GM23338 (cell line): ENCODE measurements around the gene TPPP3. TPM values are rescaled to one million over a fixed set of nuclear protein-coding genes. Genes with fewer than 3 reads are reported as not detected.

ENCODE experiments used
- ATAC-seq: fragments of 200-7000 bp; cut with Tn5 transposase; 3 replicates; pipeline ENCODE4 v1.9.1; 2020
- DNase-seq: peaks from one replicate; pipeline ENCODE4 v3.0.0-alpha.2; 2015; ENCODE audit warnings: low spot score
- H2AFZ ChIP-seq: fragments of 200-600 bp; sonication (generic); 2 replicates; pipeline ENCODE4 v1.8.0; 2016; ENCODE audit warnings: antibody characterized with exemption, mild to moderate bottlenecking, moderate library complexity
- H3F3A ChIP-seq: fragments of 200-600 bp; sonication (generic); replicated peaks from 2 replicates; pipeline ENCODE4 v1.8.0; 2017; ENCODE audit warnings: antibody characterized with exemption, mixed run types, low read depth
- H3K27ac ChIP-seq: fragments of 200-600 bp; sonication (generic); 2 replicates; pipeline ENCODE4 v1.6.1; 2016; ENCODE audit warnings: low read depth
- H3K27me3 ChIP-seq: fragments of 200-600 bp; sonication (generic); 2 replicates; pipeline ENCODE4 v1.8.0; 2016; ENCODE audit warnings: mild to moderate bottlenecking, mixed run types, moderate library complexity; ENCODE audit not compliant: insufficient read depth
- H3K36me3 ChIP-seq: fragments of 200-600 bp; sonication (generic); 2 replicates; pipeline ENCODE4 v1.8.0; 2016; ENCODE audit warnings: mild to moderate bottlenecking; ENCODE audit not compliant: insufficient read depth
- H3K4me1 ChIP-seq: fragments of 200-600 bp; sonication (generic); 2 replicates; pipeline ENCODE4 v1.8.0; 2016; ENCODE audit warnings: mild to moderate bottlenecking, moderate library complexity; ENCODE audit not compliant: insufficient read depth
- H3K4me2 ChIP-seq: fragments of 200-600 bp; sonication (generic); 2 replicates; pipeline ENCODE4 v1.7.1; 2017; ENCODE audit warnings: mixed run types
- H3K4me3 ChIP-seq: fragments of 200-600 bp; sonication (generic); 2 replicates; pipeline ENCODE4 v1.6.1; 2016; ENCODE audit warnings: mixed run types
- H3K79me2 ChIP-seq: fragments of 200-600 bp; sonication (generic); replicated peaks from 2 replicates; pipeline ENCODE4 v1.8.0; 2017; ENCODE audit warnings: mild to moderate bottlenecking; ENCODE audit not compliant: insufficient read depth
- H3K9me2 ChIP-seq: fragments of 200-600 bp; sonication (generic); 2 replicates; pipeline ENCODE4 v1.8.0; 2017; ENCODE audit not compliant: insufficient read depth
- H4K20me1 ChIP-seq: fragments of 200-600 bp; sonication (generic); replicated peaks from 2 replicates; pipeline ENCODE4 v1.8.0; 2017; ENCODE audit warnings: mild to moderate bottlenecking; ENCODE audit not compliant: insufficient read depth
- H3K27ac Mint-ChIP-seq: 2 replicates; pipeline ENCODE4 v1.8.0; 2020; ENCODE audit warnings: inconsistent platforms, mild to moderate bottlenecking, moderate library complexity, mixed read lengths
- H3K27me3 Mint-ChIP-seq: 3 replicates; pipeline ENCODE4 v1.8.0; 2022; ENCODE audit warnings: low read depth, mild to moderate bottlenecking, moderate library complexity, mixed read lengths, inconsistent platforms; ENCODE audit not compliant: insufficient read depth, poor library complexity
- H3K36me3 Mint-ChIP-seq: 3 replicates; pipeline ENCODE4 v1.8.0; 2021; ENCODE audit warnings: low read depth, mild to moderate bottlenecking, inconsistent platforms, moderate library complexity, mixed read lengths
- H3K4me1 Mint-ChIP-seq: 3 replicates; pipeline ENCODE4 v1.8.0; 2020; ENCODE audit warnings: mild to moderate bottlenecking, inconsistent platforms, mixed read lengths
- H3K4me3 Mint-ChIP-seq: 3 replicates; pipeline ENCODE4 v1.8.0; 2021; ENCODE audit warnings: moderate library complexity, mild to moderate bottlenecking, inconsistent platforms, mixed read lengths
- H3K9me3 Mint-ChIP-seq: 3 replicates; pipeline ENCODE4 v1.8.0; 2020; ENCODE audit warnings: moderate library complexity, mild to moderate bottlenecking, inconsistent platforms, mixed read lengths
- CREB1 ChIP-seq: fragments of 250-450 bp; sonication (Bioruptor Pico); IDR thresholded peaks from 2 replicates; pipeline ENCODE4 v1.5.0; 2020; ENCODE audit warnings: low read depth, mild to moderate bottlenecking, moderate library complexity
- CTCF ChIP-seq, 2 experiments: fragments of 200-600 bp in 1 of 2; sonication (generic) in 1 of 2; conservative IDR thresholded peaks; 2 replicates each; pipeline versions ENCODE4 v1.5.1 to v1.6.1; 2016 to 2017; ENCODE audit warnings: antibody characterized with exemption in 2 of 2, low read depth in 2 of 2, mild to moderate bottlenecking in 2 of 2, moderate library complexity in 1 of 2
- ETS1 ChIP-seq: IDR thresholded peaks from 2 replicates; pipeline ENCODE4 v1.6.1; 2016; ENCODE audit warnings: antibody characterized with exemption
- EZH2 ChIP-seq: fragments of 200-600 bp; sonication (generic); IDR thresholded peaks from one replicate; pipeline ENCODE4 v1.8.0; 2017; ENCODE audit warnings: antibody characterized with exemption, mild to moderate bottlenecking, low read depth; ENCODE audit not compliant: unreplicated experiment
- NANOG ChIP-seq: IDR thresholded peaks from 2 replicates; pipeline ENCODE4 v1.6.1; 2016; ENCODE audit warnings: antibody characterized with exemption, borderline replicate concordance
- POLR2AphosphoS5 ChIP-seq: IDR thresholded peaks from 2 replicates; pipeline ENCODE4 v1.6.1; 2016; ENCODE audit warnings: antibody characterized with exemption, low read depth
- STAT1 ChIP-seq: IDR thresholded peaks from one replicate; pipeline ENCODE4 v1.6.1; 2016; ENCODE audit warnings: antibody characterized with exemption; ENCODE audit not compliant: unreplicated experiment
- ZNF114 ChIP-seq: fragments of 250-450 bp; sonication (Bioruptor Pico); IDR thresholded peaks from 2 replicates; pipeline ENCODE4 v1.5.0; 2020; ENCODE audit warnings: mild to moderate bottlenecking, moderate library complexity
- ZNF331 ChIP-seq: fragments of 250-450 bp; sonication (Bioruptor Pico); IDR thresholded peaks from 2 replicates; pipeline ENCODE4 v1.5.0; 2020; ENCODE audit warnings: low read depth, mild to moderate bottlenecking, moderate library complexity
- polyA plus RNA-seq: library from polyadenylated mRNA; unstranded; fragments of >200 nt; fragmentation: Nextera tagmentation; extraction: Ambion mirVana; gene quantifications from 2 replicates; pipeline ENCODE4 v1.2.1, GENCODE V29; 2016
- total RNA-seq: library from RNA; depleted of rRNA; stranded (reverse); fragments of >200 nt; shearing (Covaris generic); gene quantifications from 2 replicates; pipeline ENCODE4 v1.2.3, GENCODE V29; 2014

Gene TPPP3
- total and polyA plus RNA-seq, 2 experiments from 2014 or later: 0.26 to 0.28 TPM

GRCh38 chr16:67419502-67419901, 26.2 kb upstream of the TPPP3 start:
- DNase-seq (no peak), ATAC-seq (no peak)
- no peak overlapping the region for H3K27ac ChIP-seq
- no peak overlapping the region for H3K4me3 ChIP-seq
- TF ChIP-seq ETS1: no peak
- TF ChIP-seq ZNF114 (CRISPR knock-in tag): no peak
- no peak for TF ChIP-seq NANOG
- no peak for TF ChIP-seq EZH2
- TF ChIP-seq ZNF331 (CRISPR knock-in tag): no peak
- no peak for TF ChIP-seq CREB1 (CRISPR knock-in tag)
- TF ChIP-seq STAT1: no peak
- no peak for TF ChIP-seq CTCF (conservative IDR thresholded peaks at IDR 0.05; ENCODE audit: low read depth in 2 of 2)
- H3K9me3 Mint-ChIP-seq: peaks cover 3% of the 10 kb centered on the region; the same call in 1 of the 3 replicates
- H3K36me3 ChIP-seq: no peaks in the 10 kb centered on the region
- no peaks in the 10 kb centered on the region for H3K9me2 ChIP-seq
- H3K27me3 ChIP-seq: no peaks in the 10 kb centered on the region
- H2AFZ ChIP-seq: no peak overlapping the region
- no peaks in the 10 kb centered on the region for H4K20me1 ChIP-seq
- peaks cover 37% of the 10 kb centered on the region for H3K4me1 ChIP-seq
- H3K27ac Mint-ChIP-seq: no peak overlapping the region
- peaks cover 17% of the 10 kb centered on the region for H3F3A ChIP-seq
- H3K36me3 Mint-ChIP-seq: no peaks in the 10 kb centered on the region
- no peaks in the 10 kb centered on the region for H3K79me2 ChIP-seq
- peaks cover 26% of the 10 kb centered on the region for H3K27me3 Mint-ChIP-seq
- H3K4me1 Mint-ChIP-seq: peaks cover 38% of the 10 kb centered on the region
- no peak overlapping the region for H3K4me2 ChIP-seq
- H3K4me3 Mint-ChIP-seq: no peak overlapping the region

GRCh38 chr16:67417333-67418061, 24.2 kb upstream of the TPPP3 start:
- H3K36me3 ChIP-seq: no peaks in the 10 kb centered on the region
- H3K4me3 ChIP-seq: no peak overlapping the region
- no peak overlapping the region for H2AFZ ChIP-seq
- H3F3A ChIP-seq: peaks cover 14% of the 10 kb centered on the region
- DNase-seq: no peak
- H3K27me3 ChIP-seq: no peaks in the 10 kb centered on the region
- H3K27me3 Mint-ChIP-seq: peaks cover 25% of the 10 kb centered on the region
- no peak overlapping the region for H3K27ac Mint-ChIP-seq
- no peaks in the 10 kb centered on the region for H3K9me2 ChIP-seq
- no peaks in the 10 kb centered on the region for H3K36me3 Mint-ChIP-seq
- H3K4me1 Mint-ChIP-seq: peaks cover 30% of the 10 kb centered on the region
- H3K79me2 ChIP-seq: no peaks in the 10 kb centered on the region
- H3K9me3 Mint-ChIP-seq: peaks cover 3% of the 10 kb centered on the region; the same call in 1 of the 3 replicates
- H3K27ac ChIP-seq: no peak overlapping the region
- H3K4me3 Mint-ChIP-seq: no peak overlapping the region
- H3K4me2 ChIP-seq: no peak overlapping the region
- ATAC-seq: no peak
- H4K20me1 ChIP-seq: no peaks in the 10 kb centered on the region
- H3K4me1 ChIP-seq: peaks cover 33% of the 10 kb centered on the region
- no peak for TF ChIP-seq POLR2AphosphoS5
- no peak for TF ChIP-seq CTCF (conservative IDR thresholded peaks at IDR 0.05; ENCODE audit: low read depth in 2 of 2)
- TF ChIP-seq CREB1 (CRISPR knock-in tag): no peak
- TF ChIP-seq ETS1: no peak
